ENCODE results near the gene ARHGAP45. TPM values are rescaled to one million over a fixed set of nuclear protein-coding genes. Genes with fewer than 3 reads are reported as not detected.
A peak's percentile ranks its signal among the peaks of the same experiment; 100 is the strongest.

The ARHGAP45 gene
- total and polyA plus RNA-seq, 12 donors, result 1.6 to 75.4 (median 30.9) TPM

DNA sequence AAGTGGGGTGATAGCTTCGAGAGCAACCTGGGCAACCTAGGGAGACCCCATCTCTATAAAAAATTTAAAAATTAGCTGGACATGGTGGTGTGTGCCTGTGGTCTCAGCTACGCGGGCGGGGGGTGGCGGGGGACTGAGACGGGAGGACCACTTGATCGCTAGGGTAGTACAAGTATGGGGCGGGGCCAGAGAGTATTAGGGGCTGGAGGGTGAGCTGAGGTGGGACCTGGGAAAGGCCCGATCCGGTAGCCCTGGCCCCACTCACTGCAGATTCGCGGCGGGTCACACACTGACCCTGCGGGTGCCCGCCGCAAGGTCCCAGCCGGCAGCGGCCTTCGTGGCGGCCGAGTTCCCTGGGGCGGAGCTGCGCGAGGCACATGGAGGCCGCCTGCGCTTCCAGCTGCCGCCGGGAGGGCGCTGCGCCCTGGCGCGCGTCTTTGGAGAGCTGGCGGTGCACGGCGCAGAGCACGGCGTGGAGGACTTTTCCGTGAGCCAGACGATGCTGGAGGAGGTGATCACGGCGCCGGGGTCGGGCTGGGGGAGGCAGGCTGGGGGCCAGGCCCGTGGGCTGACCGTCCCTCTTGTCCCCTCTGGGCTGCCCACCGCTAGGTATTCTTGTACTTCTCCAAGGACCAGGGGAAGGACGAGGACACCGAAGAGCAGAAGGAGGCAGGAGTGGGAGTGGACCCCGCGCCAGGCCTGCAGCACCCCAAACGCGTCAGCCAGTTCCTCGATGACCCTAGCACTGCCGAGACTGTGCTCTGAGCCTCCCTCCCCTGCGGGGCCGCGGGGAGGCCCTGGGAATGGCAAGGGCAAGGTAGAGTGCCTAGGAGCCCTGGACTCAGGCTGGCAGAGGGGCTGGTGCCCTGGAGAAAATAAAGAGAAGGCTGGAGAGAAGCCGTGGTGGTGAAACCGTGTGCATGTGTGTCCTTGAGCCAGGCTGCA is 2.0 kb upstream of the ARHGAP45 start:
- Histone ChIP-seq H3K36me3 (replicated peaks in 1 of 2) (no peaks in the 10 kb centered on the region), H3K4me3 (no peak overlapping the region), H3K27me3 (peaks cover 35% of the 10 kb centered on the region), H3K9me3 (replicated peaks in 1 of 3) (no peaks in the 10 kb centered on the region), H3K27ac (no peak overlapping the region), H3K4me1 (replicated peaks in 1 of 2) (peaks cover 0 to 23% of the 10 kb centered on the region in 2 donors)
- intact Hi-C loops (cut with DNase I), result no loop called here
- peak; percentile 56 to 82 (median 65) for DNase-seq
- WGBS, 4 donors, result 9 to 26% (median 15%) methylated on average over 13 to 60 of the region's 60 CpGs
- TF ChIP-seq, protein P1, sequence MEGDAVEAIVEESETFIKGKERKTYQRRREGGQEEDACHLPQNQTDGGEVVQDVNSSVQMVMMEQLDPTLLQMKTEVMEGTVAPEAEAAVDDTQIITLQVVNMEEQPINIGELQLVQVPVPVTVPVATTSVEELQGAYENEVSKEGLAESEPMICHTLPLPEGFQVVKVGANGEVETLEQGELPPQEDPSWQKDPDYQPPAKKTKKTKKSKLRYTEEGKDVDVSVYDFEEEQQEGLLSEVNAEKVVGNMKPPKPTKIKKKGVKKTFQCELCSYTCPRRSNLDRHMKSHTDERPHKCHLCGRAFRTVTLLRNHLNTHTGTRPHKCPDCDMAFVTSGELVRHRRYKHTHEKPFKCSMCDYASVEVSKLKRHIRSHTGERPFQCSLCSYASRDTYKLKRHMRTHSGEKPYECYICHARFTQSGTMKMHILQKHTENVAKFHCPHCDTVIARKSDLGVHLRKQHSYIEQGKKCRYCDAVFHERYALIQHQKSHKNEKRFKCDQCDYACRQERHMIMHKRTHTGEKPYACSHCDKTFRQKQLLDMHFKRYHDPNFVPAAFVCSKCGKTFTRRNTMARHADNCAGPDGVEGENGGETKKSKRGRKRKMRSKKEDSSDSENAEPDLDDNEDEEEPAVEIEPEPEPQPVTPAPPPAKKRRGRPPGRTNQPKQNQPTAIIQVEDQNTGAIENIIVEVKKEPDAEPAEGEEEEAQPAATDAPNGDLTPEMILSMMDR (IDR thresholded peaks at IDR 0.05), result peak; percentile 57 to 90 (median 74)
- no peak for TF ChIP-seq POLR2A (IDR thresholded peaks at IDR 0.05)

DNA sequence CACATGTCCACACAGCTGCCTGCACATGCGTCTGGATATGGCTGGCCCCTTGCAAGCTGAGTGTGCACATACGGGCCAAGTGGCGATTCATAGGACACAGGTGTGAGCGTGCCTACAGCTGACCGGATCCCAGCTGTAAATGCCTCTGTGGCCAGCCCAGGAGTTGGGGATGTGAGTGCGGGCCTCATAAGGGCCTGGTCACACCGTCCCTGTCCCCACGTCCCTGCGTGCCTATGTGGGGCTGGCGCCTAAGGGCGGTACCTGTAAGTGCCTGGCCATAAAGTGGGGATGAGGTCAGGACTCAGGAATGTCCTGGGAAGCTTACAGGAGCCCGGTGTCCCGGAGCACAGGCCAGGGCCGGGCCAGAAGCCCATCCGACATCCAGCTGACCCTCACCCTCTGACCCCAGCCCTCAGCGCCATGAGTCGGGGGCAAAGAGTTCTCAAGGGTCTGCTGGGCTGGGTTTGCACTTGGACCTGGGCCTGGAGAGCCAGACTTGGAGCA is 1.3 kb upstream of the ARHGAP45 start:
- WGBS, 4 donors, result 42 to 73% (median 68%) methylated on average over 5 to 17 of the region's 17 CpGs
- peaks cover 0 to 23% of the 10 kb centered on the region in 2 donors for H3K4me1 ChIP-seq (replicated peaks in 1 of 2)

DNA sequence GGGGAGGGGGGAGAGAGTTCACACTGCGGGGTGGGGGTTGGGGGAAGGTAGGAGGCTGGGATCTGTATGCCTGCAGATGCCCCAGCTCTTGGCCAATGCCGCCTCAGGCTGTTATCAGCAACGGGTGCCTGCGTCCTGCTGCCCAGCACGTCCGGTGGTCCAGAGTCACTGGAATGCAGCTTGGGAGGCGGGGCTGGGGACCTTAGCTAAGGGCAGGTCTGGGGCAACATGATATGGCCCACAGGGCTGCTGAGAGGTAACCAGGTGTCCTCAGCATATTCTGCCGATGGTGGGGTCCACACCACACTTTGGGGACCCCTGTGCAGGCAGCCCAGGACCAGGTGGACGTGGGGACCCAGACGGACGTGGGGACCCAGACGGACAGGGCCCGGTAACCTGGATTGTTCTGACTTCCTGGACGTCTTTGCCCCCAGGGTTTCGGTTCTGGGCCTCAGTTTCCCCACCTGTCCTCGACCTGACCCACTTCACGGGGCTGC is 668 bp upstream of the ARHGAP45 start:
- Histone ChIP-seq H3K27ac (no peak overlapping the region), H3K4me1 (replicated peaks in 1 of 2) (peaks cover 0 to 28% of the 10 kb centered on the region in 2 donors), H3K36me3 (replicated peaks in 1 of 2) (no peaks in the 10 kb centered on the region), H3K4me3 (no peak overlapping the region), H3K27me3 (peaks cover 49% of the 10 kb centered on the region), H3K9me3 (replicated peaks in 1 of 3) (no peaks in the 10 kb centered on the region)
- WGBS, 4 donors, result 37 to 60% (median 40%) methylated on average over 2 to 17 of the region's 17 CpGs
- no peak for TF ChIP-seq POLR2A (IDR thresholded peaks at IDR 0.05)
- TF ChIP-seq, protein P1 (IDR thresholded peaks at IDR 0.05), result no peak
- intact Hi-C loops (cut with DNase I), result no loop called here
- peak in 1 of 7 donors; percentile 31 for DNase-seq

More for the DNA sequence above, 1.3 kb upstream of the ARHGAP45 start:
- TF ChIP-seq, protein P1 (IDR thresholded peaks at IDR 0.05), result no peak
- no peak for TF ChIP-seq POLR2A (IDR thresholded peaks at IDR 0.05)
- peak in 1 of 7 donors; percentile 20 for DNase-seq
- intact Hi-C loops (cut with DNase I), result no loop called here
- H3K27me3 ChIP-seq, result peaks cover 42% of the 10 kb centered on the region
- no peak overlapping the region for H3K27ac ChIP-seq
- no peaks in the 10 kb centered on the region for H3K9me3 ChIP-seq (replicated peaks in 1 of 3)
- H3K4me3 ChIP-seq, result no peak overlapping the region
- no peaks in the 10 kb centered on the region for H3K36me3 ChIP-seq (replicated peaks in 1 of 2)

DNA sequence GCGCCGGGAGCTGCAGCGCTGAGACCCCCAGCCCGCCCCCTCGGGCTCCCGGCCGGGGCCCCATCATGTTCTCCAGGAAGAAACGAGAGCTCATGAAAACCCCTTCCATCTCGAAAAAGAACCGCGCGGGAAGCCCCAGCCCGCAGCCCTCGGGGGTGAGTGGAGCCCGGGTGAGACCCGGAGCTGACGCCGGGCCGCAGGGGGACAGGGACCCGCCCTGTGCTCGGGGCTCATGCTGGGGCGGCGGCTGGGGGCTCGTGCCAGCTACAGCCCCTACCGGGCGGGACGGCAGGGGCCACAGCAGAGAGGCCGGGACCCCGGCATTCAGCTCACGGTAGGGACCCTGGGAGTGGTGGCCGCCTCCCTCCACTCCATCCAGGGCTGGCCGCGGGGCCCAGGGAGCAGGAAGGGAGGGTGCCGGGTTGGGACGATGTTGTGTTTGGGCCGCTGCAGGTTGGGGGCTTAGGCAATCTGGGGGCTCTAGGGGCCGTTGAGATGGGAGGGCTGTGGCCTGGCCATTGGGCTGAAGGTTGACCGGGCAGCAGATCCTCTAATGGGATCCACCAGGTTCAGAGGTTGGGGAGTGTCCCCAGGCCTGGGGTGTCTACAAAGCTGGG is 482 bp downstream of the ARHGAP45 start:
- H3K27ac ChIP-seq, result peak overlapping the region in 4 of 5 donors; percentile 24 to 75 (median 56)
- intact Hi-C loops (cut with DNase I), result no loop called here
- H3K9me3 ChIP-seq (replicated peaks in 1 of 3), result no peaks in the 10 kb centered on the region
- DNase-seq, result peak in 1 of 7 donors; percentile 23
- TF ChIP-seq, protein P1 (IDR thresholded peaks at IDR 0.05), result no peak
- no peak for TF ChIP-seq POLR2A (IDR thresholded peaks at IDR 0.05)
- peaks cover 53% of the 10 kb centered on the region for H3K27me3 ChIP-seq
- WGBS, 4 donors, result 3 to 10% (median 4%) methylated on average over 6 to 38 of the region's 38 CpGs
- H3K4me1 ChIP-seq (replicated peaks in 1 of 2), result peaks cover 0 to 28% of the 10 kb centered on the region in 2 donors
- H3K4me3 ChIP-seq, result peak overlapping the region in 1 of 4 donors; percentile 54
- no peaks in the 10 kb centered on the region for H3K36me3 ChIP-seq (replicated peaks in 1 of 2)
